ENCODE results near the gene PBX3. TPM values are rescaled to one million over a fixed set of nuclear protein-coding genes. Genes with fewer than 3 reads are reported as not detected.

The PBX3 gene
- total RNA-seq, 2 donors from 2014 or later = 19.7 to 20.6 TPM

GRCh38 chr9:125993466-125993865, 246.3 kb downstream of the PBX3 start:
- Mint-ChIP-seq H3K36me3 (ENCODE audit: insufficient read depth in 2 of 2) (no peaks in the 10 kb centered on the region), H3K27me3 (ENCODE audit: low read depth) (no peaks in the 10 kb centered on the region), H3K27ac (no peak overlapping the region), H3K9me3 (no peaks in the 10 kb centered on the region), H3K4me3 (no peak overlapping the region), H3K4me1 (ENCODE audit: low read depth) (no peaks in the 10 kb centered on the region)
- DNase-seq = no peak
- no peak for ATAC-seq (replicated peaks in 1 of 2)

GRCh38 chr9:125994066-125994943, 247.1 kb downstream of the PBX3 start:
- Mint-ChIP-seq H3K4me3 (no peak overlapping the region), H3K4me1 (ENCODE audit: low read depth) (no peaks in the 10 kb centered on the region), H3K27me3 (ENCODE audit: low read depth) (no peaks in the 10 kb centered on the region), H3K27ac (no peak overlapping the region), H3K36me3 (ENCODE audit: insufficient read depth in 2 of 2) (no peaks in the 10 kb centered on the region), H3K9me3 (no peaks in the 10 kb centered on the region)
- DNase-seq (no peak), ATAC-seq (replicated peaks in 1 of 2) (no peak)

- Mint-ChIP-seq H3K27me3 (ENCODE audit: low read depth) (no peaks in the 10 kb centered on the region), H3K4me3 (no peak overlapping the region), H3K27ac (no peak overlapping the region), H3K4me1 (ENCODE audit: low read depth) (no peaks in the 10 kb centered on the region), H3K9me3 (no peaks in the 10 kb centered on the region), H3K36me3 (ENCODE audit: insufficient read depth in 2 of 2) (no peaks in the 10 kb centered on the region)
- ATAC-seq (replicated peaks in 1 of 2) = no peak
- no peak for DNase-seq
These were observed 247.8 kb downstream of the PBX3 start for GRCh38 chr9:125995006-125995405.

GRCh38 chr9:125995706-125996105, 248.5 kb downstream of the PBX3 start:
- Mint-ChIP-seq H3K36me3 (ENCODE audit: insufficient read depth in 2 of 2) (no peaks in the 10 kb centered on the region), H3K9me3 (no peaks in the 10 kb centered on the region), H3K4me1 (ENCODE audit: low read depth) (no peaks in the 10 kb centered on the region), H3K27me3 (ENCODE audit: low read depth) (peaks cover 3% of the 10 kb centered on the region), H3K4me3 (no peak overlapping the region), H3K27ac (no peak overlapping the region)
- DNase-seq (no peak), ATAC-seq (replicated peaks in 1 of 2) (no peak)

- ATAC-seq (replicated peaks in 1 of 2) (no peak), DNase-seq (no peak)
- H3K27ac Mint-ChIP-seq = no peak overlapping the region
- no peaks in the 10 kb centered on the region for H3K36me3 Mint-ChIP-seq (ENCODE audit: insufficient read depth in 2 of 2)
- H3K4me1 Mint-ChIP-seq (ENCODE audit: low read depth) = no peaks in the 10 kb centered on the region
- no peaks in the 10 kb centered on the region for H3K9me3 Mint-ChIP-seq
- peaks cover 6% of the 10 kb centered on the region for H3K27me3 Mint-ChIP-seq (ENCODE audit: low read depth)
- no peak overlapping the region for H3K4me3 Mint-ChIP-seq
These were observed 249.6 kb downstream of the PBX3 start for GRCh38 chr9:125996791-125997190.

- H3K9me3 Mint-ChIP-seq = no peaks in the 10 kb centered on the region
- DNase-seq = no peak
- peaks cover 6% of the 10 kb centered on the region for H3K27me3 Mint-ChIP-seq (ENCODE audit: low read depth)
- H3K4me3 Mint-ChIP-seq = no peak overlapping the region
- ATAC-seq (replicated peaks in 1 of 2) = no peak
- H3K27ac Mint-ChIP-seq = no peak overlapping the region
- no peaks in the 10 kb centered on the region for H3K4me1 Mint-ChIP-seq (ENCODE audit: low read depth)
- H3K36me3 Mint-ChIP-seq (ENCODE audit: insufficient read depth in 2 of 2) = no peaks in the 10 kb centered on the region
These were observed 250.1 kb downstream of the PBX3 start for GRCh38 chr9:125997196-125997823.

- Mint-ChIP-seq H3K27ac (no peak overlapping the region), H3K27me3 (ENCODE audit: low read depth) (peaks cover 6% of the 10 kb centered on the region), H3K36me3 (ENCODE audit: insufficient read depth in 2 of 2) (no peaks in the 10 kb centered on the region), H3K4me3 (no peak overlapping the region), H3K4me1 (ENCODE audit: low read depth) (no peaks in the 10 kb centered on the region), H3K9me3 (no peaks in the 10 kb centered on the region)
- ATAC-seq (replicated peaks in 1 of 2) = no peak
- DNase-seq = no peak
These were observed 251.8 kb downstream of the PBX3 start for GRCh38 chr9:125998837-125999503.

- DNase-seq (no peak), ATAC-seq (replicated peaks in 1 of 2) (no peak)
- Mint-ChIP-seq H3K4me3 (no peak overlapping the region), H3K27ac (no peak overlapping the region), H3K27me3 (ENCODE audit: low read depth) (peaks cover 6% of the 10 kb centered on the region), H3K4me1 (ENCODE audit: low read depth) (no peaks in the 10 kb centered on the region), H3K36me3 (ENCODE audit: insufficient read depth in 2 of 2) (no peaks in the 10 kb centered on the region), H3K9me3 (no peaks in the 10 kb centered on the region)
These were observed 252.3 kb downstream of the PBX3 start for GRCh38 chr9:125999504-125999881.

GRCh38 chr9:126000256-126000655, 253.1 kb downstream of the PBX3 start:
- ATAC-seq (replicated peaks in 1 of 2) (no peak), DNase-seq (no peak)
- Mint-ChIP-seq H3K36me3 (ENCODE audit: insufficient read depth in 2 of 2) (no peaks in the 10 kb centered on the region), H3K4me3 (no peak overlapping the region), H3K9me3 (no peaks in the 10 kb centered on the region), H3K27ac (no peak overlapping the region), H3K27me3 (ENCODE audit: low read depth) (peaks cover 6% of the 10 kb centered on the region), H3K4me1 (ENCODE audit: low read depth) (no peaks in the 10 kb centered on the region)

GRCh38 chr9:126000731-126001580, 253.8 kb downstream of the PBX3 start:
- Mint-ChIP-seq H3K9me3 (no peaks in the 10 kb centered on the region), H3K4me1 (ENCODE audit: low read depth) (no peaks in the 10 kb centered on the region), H3K36me3 (ENCODE audit: insufficient read depth in 2 of 2) (no peaks in the 10 kb centered on the region), H3K27ac (no peak overlapping the region), H3K27me3 (ENCODE audit: low read depth) (peaks cover 6% of the 10 kb centered on the region), H3K4me3 (no peak overlapping the region)
- ATAC-seq (replicated peaks in 1 of 2) (no peak), DNase-seq (no peak)

GRCh38 chr9:126001581-126002225, 254.5 kb downstream of the PBX3 start:
- DNase-seq (no peak), ATAC-seq (replicated peaks in 1 of 2) (no peak)
- no peaks in the 10 kb centered on the region for H3K4me1 Mint-ChIP-seq (ENCODE audit: low read depth)
- peaks cover 6% of the 10 kb centered on the region for H3K27me3 Mint-ChIP-seq (ENCODE audit: low read depth)
- no peaks in the 10 kb centered on the region for H3K36me3 Mint-ChIP-seq (ENCODE audit: insufficient read depth in 2 of 2)
- H3K9me3 Mint-ChIP-seq = no peaks in the 10 kb centered on the region
- H3K4me3 Mint-ChIP-seq = no peak overlapping the region
- H3K27ac Mint-ChIP-seq = no peak overlapping the region

GRCh38 chr9:126002476-126003350, 255.5 kb downstream of the PBX3 start:
- Mint-ChIP-seq H3K27ac (no peak overlapping the region), H3K4me1 (ENCODE audit: low read depth) (no peaks in the 10 kb centered on the region), H3K4me3 (no peak overlapping the region), H3K9me3 (no peaks in the 10 kb centered on the region), H3K27me3 (ENCODE audit: low read depth) (peaks cover 6% of the 10 kb centered on the region), H3K36me3 (ENCODE audit: insufficient read depth in 2 of 2) (peaks cover 0 to 3% of the 10 kb centered on the region in 2 donors)
- ATAC-seq (replicated peaks in 1 of 2) = no peak
- no peak for DNase-seq
